GDM1 (cell line): Measurements from ENCODE around the gene PTPRN2.
"Not testable (repeated sequence)": the region's sequence is repeated elsewhere in the genome, so short reads cannot be mapped to it uniquely, and the experiment has no call there.

Experiments used
- DNase-seq: peaks from one replicate; lab custom pipeline; 2025; lab: John Stamatoyannopoulos, UW

Gene PTPRN2

GRCh38 chr7:157898802-157899505 lies 688.7 kb downstream of the PTPRN2 start:
- DNase-seq = no peak

DNA sequence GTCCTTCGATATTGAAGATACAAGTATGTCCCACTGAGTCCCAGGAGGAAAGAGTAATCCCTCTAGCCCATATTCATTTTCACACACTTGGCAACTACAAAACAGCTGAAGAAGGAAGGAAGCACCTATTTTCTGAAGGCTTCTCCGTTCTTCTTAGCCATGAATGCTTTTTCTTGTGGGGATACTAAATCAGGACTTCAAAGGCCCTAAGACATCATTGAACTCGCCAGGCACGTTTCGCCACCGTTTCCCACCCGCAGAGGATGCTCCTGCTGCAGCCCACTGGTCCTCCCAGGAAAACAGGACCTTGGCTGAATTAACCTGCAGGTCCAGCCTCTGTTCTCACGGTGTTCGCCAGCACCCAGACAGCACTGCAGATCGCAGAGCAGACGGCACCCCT lies 689.4 kb downstream of the PTPRN2 start:
- DNase-seq = no peak

GRCh38 chr7:157897681-157898080 lies 689.9 kb downstream of the PTPRN2 start:
- no peak for DNase-seq

GRCh38 chr7:157896774-157897555 lies 690.7 kb downstream of the PTPRN2 start:
- DNase-seq = no peak

DNA sequence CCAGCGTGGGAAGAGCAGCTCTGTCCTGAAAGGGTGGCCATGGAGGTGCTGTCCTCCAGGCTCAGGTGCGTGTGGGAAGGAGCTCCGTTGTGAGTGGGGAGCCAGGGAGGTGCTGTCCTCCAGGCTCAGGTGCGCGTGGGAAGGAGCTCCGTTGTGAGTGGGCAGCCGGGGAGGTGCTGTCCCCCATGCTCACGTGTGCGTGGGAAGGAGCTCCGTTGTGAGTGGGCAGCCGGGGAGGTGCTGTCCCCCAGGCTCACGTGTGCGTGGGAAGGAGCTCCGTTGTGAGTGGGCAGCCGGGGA lies 691.3 kb downstream of the PTPRN2 start:
- not testable (repeated sequence) for DNase-seq

DNA sequence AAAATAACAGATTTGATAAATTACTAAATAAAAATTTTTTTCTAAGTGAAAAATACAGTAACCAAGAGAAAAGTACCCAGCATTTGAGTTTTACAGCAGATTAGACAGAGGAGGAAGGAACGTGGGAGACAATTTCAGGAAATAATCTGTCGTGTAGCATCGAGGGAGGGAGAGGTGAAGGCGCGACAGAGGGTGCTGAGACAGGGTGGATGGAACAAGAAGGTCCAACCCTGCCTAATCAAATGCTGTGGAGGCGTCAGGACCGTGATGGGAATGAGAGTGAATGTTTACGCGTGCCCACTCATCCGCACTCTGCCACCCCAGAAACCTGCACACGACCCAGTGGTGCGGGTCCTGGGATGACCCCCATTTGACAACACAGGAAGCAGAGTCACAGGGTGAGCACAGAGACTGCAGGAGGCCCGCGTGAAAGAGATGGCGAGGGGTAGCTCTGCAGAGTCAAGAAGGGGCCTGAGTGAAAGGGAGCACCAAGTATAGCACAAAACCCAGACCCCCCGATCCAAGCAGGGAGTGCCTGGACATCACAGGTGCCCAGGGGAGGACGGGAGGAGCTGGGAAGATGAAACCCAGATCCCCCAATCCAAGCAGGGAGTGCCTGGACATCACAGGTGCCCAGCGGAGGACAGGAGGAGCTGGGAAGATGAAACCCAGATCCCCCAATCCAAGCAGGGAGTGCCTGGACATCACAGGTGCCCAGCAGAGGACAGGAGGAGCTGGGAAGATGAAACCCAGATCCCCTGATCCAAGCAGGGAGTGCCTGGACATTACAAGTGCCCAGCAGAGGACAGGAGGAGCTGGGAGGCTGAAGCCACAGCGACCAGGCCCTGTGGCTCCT lies 691.9 kb downstream of the PTPRN2 start:
- no peak for DNase-seq

DNA sequence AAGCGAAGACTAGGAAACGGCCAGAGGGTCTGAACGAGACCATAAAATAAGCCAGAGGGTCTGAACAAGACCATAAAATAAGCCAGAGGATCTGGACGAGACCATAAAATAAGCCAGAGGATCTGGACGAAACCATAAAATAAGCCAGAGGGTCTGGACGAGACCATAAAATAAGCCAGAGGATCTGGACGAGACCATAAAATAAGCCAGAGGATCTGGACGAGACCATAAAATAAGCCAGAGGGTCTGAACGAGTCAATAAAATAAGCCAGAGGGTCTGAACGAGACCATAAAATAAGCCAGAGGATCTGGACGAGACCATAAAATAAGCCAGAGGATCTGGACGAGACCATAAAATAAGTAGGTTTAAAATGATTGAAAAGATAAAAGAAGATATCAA lies 692.5 kb downstream of the PTPRN2 start:
- not testable (repeated sequence) for DNase-seq

GRCh38 chr7:157893535-157894044 lies 694.0 kb downstream of the PTPRN2 start:
- DNase-seq = no peak

DNA sequence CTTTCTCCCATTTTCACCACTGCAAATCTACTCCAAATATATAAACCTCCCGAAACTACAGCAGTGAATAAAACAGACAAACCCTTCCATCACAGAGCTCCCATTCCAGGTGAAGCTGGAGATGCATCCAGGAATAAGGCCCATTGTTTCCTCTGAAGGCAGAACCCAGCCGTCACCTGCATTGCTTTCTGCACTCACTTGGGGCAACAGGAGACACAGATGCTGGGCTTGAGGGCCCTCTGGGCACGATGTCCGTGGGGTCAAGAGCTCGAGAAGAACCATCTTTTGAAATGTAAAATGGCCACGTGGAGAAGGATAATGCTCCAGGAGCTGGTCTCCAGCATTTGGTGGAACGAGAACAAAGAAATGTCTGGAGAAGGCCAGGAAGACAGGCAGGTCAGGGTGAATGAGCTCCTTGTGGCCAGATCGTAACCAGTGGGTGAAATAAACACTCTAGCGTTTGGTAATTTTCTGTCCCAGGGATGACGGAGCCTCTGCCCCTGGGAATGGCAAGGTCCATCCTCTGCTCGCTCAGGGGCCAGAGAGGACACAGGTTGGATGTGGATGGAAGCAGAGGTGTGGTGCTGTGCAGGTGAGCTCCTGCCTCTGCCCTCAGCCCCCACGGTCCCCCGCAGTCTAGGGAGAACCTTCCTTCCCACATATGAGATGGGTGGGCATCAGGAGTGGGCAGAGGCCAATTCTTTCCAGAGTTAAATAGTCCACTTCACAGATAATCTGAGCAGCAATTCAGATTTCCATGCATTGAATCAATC lies 694.7 kb downstream of the PTPRN2 start:
- DNase-seq = no peak

DNA sequence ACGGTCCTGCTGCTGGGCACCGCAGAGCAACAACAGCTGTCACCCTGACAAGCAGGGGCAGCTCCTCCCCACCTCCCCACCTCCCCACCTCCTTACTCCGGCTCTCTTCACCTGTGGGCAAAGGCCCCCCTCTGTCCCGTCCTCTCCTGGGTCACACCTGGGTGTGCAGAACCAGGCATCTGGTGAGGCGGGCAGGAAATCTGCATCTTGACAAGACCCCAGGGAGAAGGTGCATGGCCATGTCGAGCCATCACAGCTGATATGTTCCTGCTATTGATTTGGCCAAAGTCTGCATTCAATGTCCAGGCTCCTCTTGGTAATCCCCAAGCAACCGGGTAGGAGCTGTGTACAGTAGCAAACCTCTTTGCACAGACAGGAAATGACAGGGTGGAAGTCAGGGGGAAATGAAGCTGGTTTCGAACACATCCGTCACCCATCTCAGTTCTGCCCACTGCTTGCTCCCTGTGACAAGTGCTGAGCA lies 696.7 kb downstream of the PTPRN2 start:
- no peak for DNase-seq

DNA sequence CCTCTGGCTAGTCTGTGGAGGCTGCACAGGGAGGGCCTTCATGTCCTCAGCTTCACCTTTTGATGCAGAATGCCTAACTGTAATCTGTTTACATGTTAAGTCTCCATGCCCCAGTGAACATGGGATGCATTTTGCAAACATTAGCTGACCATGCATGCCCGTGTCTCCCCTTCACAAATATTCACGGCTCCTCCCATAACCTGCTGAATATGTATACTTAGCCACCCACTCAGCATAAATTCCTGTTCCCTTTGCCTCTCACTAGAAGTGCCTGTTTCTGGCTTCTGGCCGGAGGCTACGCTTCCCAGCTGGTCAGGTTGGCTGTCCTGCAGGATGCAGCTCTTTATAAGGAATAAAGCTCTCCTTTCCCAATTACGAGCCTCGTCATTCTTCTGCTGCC lies 698.1 kb downstream of the PTPRN2 start:
- DNase-seq = no peak

DNA sequence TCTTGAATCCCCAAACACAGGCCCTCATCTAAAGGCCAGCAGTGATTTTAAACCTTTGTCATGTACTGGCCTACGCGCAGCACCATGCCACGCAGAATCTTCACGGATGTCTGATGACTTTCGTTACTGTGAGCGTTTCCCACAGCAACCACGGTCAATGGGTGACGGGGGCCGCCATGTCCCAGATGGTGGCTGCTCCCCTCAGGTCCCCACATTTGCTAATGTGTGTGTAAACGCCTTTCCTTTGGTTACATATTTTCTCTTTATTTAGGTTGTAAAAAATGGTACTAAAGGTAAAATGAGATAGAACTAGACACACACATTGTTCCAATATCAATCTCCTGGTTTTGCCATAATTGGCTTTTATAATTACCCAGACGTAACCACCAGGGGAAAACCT lies 699.0 kb downstream of the PTPRN2 start:
- DNase-seq = no peak

GRCh38 chr7:157887400-157887799 lies 700.2 kb downstream of the PTPRN2 start:
- no peak for DNase-seq

DNA sequence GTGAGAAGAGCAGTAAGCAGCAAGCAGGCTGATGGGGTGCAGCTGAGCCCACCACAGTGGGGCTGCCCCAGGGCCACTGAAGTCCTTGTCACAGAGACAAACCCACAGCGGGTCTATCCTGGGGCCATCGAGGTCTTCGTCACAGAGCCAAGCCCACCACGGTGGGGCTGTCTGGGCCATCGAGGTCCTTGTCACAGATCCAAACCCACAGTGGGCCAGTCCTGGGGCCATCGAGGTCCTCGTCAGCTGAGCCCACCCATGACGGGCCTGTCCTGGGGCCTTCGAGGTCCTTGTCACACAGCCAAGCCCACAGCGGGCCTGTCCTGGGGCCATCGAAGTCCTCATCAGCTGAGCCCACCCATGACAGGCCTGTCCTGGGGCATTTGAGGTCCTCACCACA lies 700.9 kb downstream of the PTPRN2 start:
- DNase-seq = no peak

- DNase-seq = no peak
These were observed 701.4 kb downstream of the PTPRN2 start for GRCh38 chr7:157886266-157886665.

DNA sequence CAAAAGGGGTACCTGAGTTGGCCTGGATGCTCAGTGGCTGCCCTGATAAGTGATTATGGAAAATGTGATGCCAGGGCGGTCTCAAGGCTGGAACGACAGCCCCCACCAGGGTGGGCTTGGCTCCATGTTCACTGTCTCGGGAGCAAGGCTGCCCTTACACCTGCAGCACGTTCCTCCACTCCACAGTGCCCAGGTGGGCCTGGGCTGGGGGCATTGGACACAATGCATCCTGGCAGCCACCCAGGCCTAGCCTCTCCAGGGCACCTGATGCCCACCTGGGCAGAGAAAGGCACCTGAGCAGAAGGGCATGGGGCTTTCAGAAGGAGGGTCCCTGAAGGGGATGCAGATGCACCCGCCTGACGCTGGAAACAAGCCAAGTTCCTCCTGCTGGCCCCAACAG lies 702.5 kb downstream of the PTPRN2 start:
- DNase-seq = no peak

GRCh38 chr7:157884461-157885062 lies 703.1 kb downstream of the PTPRN2 start:
- DNase-seq = no peak

DNA sequence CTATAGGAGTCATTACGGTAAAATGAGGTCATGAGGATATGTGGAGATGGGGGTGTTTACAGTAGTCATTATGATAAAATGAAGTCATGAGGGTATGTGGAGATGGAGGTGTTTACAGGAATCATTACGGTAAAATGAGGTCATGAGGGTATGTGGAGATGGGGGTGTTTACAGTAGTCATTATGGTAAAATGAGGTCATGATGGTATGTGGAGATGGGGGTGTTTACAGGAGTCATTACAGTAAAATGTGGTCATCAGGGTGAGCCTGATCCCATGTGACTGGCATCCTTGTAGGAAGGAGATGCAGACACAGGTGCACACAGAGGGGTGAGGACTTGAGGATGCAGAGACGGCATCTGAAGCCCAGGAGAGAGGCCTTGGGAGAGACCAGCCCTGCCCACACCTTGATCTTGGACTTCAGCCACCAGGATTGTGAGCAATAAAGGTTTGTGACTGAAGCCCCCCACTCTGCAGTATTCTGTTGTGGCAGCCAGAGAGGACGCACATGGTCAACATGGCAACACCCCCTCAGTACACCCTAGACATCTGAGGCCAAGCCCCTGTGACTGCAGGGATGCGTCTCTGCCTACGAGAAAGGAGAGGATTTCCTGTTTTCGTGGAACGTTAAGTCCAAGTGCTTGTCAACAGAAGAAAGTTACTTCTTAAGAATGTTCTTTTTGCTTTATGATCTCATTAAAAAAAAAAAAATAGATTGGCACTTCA lies 706.4 kb downstream of the PTPRN2 start:
- DNase-seq = no peak

GRCh38 chr7:157879391-157879790 lies 708.2 kb downstream of the PTPRN2 start:
- no peak for DNase-seq

- no peak for DNase-seq
These were observed 710.1 kb downstream of the PTPRN2 start for GRCh38 chr7:157877298-157878090.
